ENCODE measurements around the gene NR2F2. TPM values are rescaled to one million over a fixed set of nuclear protein-coding genes. Genes with fewer than 3 reads are reported as not detected.

The NR2F2 gene
- polyA plus RNA-seq, 1 of the 3 experiments (the other 2 are of a cell fraction) = 3.9 TPM

DNA sequence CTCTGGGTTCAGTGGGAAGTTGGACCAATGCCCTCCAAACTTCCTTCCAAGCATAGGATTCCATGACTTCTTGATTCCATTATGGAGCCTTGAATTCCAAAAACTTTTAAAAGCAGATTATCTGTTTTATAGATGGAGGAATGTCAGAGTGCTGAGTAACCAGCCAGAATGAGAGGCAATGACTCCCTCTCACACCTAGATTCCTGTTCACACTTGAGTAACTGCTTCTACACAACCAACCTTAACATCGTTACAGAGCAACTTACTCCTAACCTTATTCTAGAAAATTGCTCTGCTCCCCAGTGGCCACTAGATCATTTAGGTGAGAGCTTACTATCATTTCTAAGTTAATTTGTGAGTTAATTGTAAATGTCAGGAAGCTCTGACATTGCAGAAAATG, 24.2 kb upstream of the NR2F2 start:
- Histone ChIP-seq H3K36me3 (replicated peaks in 1 of 2; ENCODE audit: control insufficient read depth in 1 of 2, insufficient read depth in 2 of 2, low read length in 1 of 2) (no peaks in the 10 kb centered on the region), H3K9ac (no peak overlapping the region), H3K27ac (ENCODE audit: low read depth in 2 of 2, low read length in 1 of 2) (no peak overlapping the region), H3K4me1 (ENCODE audit: control insufficient read depth in 1 of 2, insufficient read depth in 2 of 2, low read depth in 1 of 2, low read length in 1 of 2) (no peaks in the 10 kb centered on the region), H3K4me3 (ENCODE audit: low read depth in 2 of 2, low read length in 1 of 2) (no peak overlapping the region), H4K20me1 (ENCODE audit: insufficient read depth) (no peaks in the 10 kb centered on the region), H3K79me2 (ENCODE audit: insufficient read depth) (no peaks in the 10 kb centered on the region), H3K9me3 (no peaks in the 10 kb centered on the region), H3F3A (replicated peaks; ENCODE audit: insufficient read depth) (no peaks in the 10 kb centered on the region), H2AFZ (ENCODE audit: low read depth) (no peak overlapping the region), H3K9me2 (no peaks in the 10 kb centered on the region), H3K4me2 (no peak overlapping the region), H3K27me3 (ENCODE audit: insufficient read depth) (no peaks in the 10 kb centered on the region)
- TF ChIP-seq JUND (IDR thresholded peaks at IDR 0.05) = no peak
- no peak for TF ChIP-seq RAD21 (IDR thresholded peaks at IDR 0.05; ENCODE audit: low read length)
- no peak for TF ChIP-seq NRF1 (IDR thresholded peaks at IDR 0.05; ENCODE audit: low read depth, low read length)
- no peak for TF ChIP-seq GABPA (IDR thresholded peaks at IDR 0.05; ENCODE audit: low read depth)
- TF ChIP-seq USF1 (IDR thresholded peaks at IDR 0.05; ENCODE audit: borderline replicate concordance, low read depth) = no peak
- no peak for TF ChIP-seq POLR2AphosphoS5 (IDR thresholded peaks at IDR 0.05; ENCODE audit: low read depth, low read length)
- no peak for TF ChIP-seq FOXM1 (IDR thresholded peaks at IDR 0.05; ENCODE audit: low read depth)
- no peak for TF ChIP-seq MXI1 (IDR thresholded peaks at IDR 0.05; ENCODE audit: low read depth, low read length)
- TF ChIP-seq RXRA (IDR thresholded peaks at IDR 0.05; ENCODE audit: borderline replicate concordance, low read depth) = no peak
- no peak for TF ChIP-seq PBX3 (IDR thresholded peaks at IDR 0.05)
- no peak for TF ChIP-seq EZH2phosphoT487 (IDR thresholded peaks at IDR 0.05; ENCODE audit: borderline replicate concordance, low read depth)
- TF ChIP-seq FOSL2 (IDR thresholded peaks at IDR 0.05; ENCODE audit: borderline replicate concordance, low read depth) = no peak
- TF ChIP-seq, protein P1, sequence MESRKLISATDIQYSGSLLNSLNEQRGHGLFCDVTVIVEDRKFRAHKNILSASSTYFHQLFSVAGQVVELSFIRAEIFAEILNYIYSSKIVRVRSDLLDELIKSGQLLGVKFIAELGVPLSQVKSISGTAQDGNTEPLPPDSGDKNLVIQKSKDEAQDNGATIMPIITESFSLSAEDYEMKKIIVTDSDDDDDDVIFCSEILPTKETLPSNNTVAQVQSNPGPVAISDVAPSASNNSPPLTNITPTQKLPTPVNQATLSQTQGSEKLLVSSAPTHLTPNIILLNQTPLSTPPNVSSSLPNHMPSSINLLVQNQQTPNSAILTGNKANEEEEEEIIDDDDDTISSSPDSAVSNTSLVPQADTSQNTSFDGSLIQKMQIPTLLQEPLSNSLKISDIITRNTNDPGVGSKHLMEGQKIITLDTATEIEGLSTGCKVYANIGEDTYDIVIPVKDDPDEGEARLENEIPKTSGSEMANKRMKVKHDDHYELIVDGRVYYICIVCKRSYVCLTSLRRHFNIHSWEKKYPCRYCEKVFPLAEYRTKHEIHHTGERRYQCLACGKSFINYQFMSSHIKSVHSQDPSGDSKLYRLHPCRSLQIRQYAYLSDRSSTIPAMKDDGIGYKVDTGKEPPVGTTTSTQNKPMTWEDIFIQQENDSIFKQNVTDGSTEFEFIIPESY (IDR thresholded peaks at IDR 0.05; ENCODE audit: borderline replicate concordance, low read depth) = no peak
- TF ChIP-seq, protein P2, sequence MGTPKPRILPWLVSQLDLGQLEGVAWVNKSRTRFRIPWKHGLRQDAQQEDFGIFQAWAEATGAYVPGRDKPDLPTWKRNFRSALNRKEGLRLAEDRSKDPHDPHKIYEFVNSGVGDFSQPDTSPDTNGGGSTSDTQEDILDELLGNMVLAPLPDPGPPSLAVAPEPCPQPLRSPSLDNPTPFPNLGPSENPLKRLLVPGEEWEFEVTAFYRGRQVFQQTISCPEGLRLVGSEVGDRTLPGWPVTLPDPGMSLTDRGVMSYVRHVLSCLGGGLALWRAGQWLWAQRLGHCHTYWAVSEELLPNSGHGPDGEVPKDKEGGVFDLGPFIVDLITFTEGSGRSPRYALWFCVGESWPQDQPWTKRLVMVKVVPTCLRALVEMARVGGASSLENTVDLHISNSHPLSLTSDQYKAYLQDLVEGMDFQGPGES (IDR thresholded peaks at IDR 0.05; ENCODE audit: low read depth, low read length) = no peak
- no peak for TF ChIP-seq REST (IDR thresholded peaks at IDR 0.05; ENCODE audit: low read depth, low read length)
- no peak for TF ChIP-seq YY1 (IDR thresholded peaks at IDR 0.05; ENCODE audit: low read depth)
- no peak for TF ChIP-seq EP300 (IDR thresholded peaks at IDR 0.05; ENCODE audit: borderline replicate concordance in 1 of 2, low read depth in 1 of 2, low read length in 1 of 2)
- DNase-seq = no peak
- POLR2A ChIA-PET = no interaction called here
- 92% methylated on average over 1 of the region's 1 CpG for WGBS (ENCODE audit: low lambda C conversion rate)
- CTCF ChIA-PET = interaction anchor here (1.5 kb wide), 1 partner anchor 20 kb away, joined by 3 read pairs; no protein-coding TSS in a partner anchor
